Natural killer cell (primary cell): Measurements from ENCODE around the gene TESK1. TPM values are rescaled to one million over a fixed set of nuclear protein-coding genes. Genes with fewer than 3 reads are reported as not detected.

Experiments used
- ATAC-seq, 3 donors: fragments of 150-1000 bp in 2 of 3; fragments of 200-7000 bp in 1 of 3; cut with Tn5 transposase; 1 replicate in 1 of 3; 2 replicates in 2 of 3; pipeline ENCODE4 v1.10.0; 2021; ENCODE audit warnings: mild to moderate bottlenecking in 2 of 3, moderate library complexity in 2 of 3
- DNase-seq, 2 donors: peaks; one replicate each; pipeline versions ENCODE4 v3.0.0 to v3.0.0-alpha.2; 2013 to 2021; ENCODE audit warnings: mixed read lengths in 1 of 2
- H3K27ac ChIP-seq: one replicate; pipeline ENCODE4 v1.5.1; 2013; ENCODE audit warnings: mild to moderate bottlenecking, low read length
- H3K27me3 ChIP-seq: one replicate; pipeline ENCODE4 v1.6.1; 2013; ENCODE audit warnings: low read length; ENCODE audit not compliant: control insufficient read depth, insufficient read depth
- H3K36me3 ChIP-seq: one replicate; pipeline ENCODE4 v1.6.1; 2013; ENCODE audit warnings: low read length; ENCODE audit not compliant: control insufficient read depth, insufficient read depth
- H3K4me1 ChIP-seq: one replicate; pipeline ENCODE4 v1.6.1; 2013; ENCODE audit warnings: low read length; ENCODE audit not compliant: control insufficient read depth, insufficient read depth
- H3K4me3 ChIP-seq: one replicate; pipeline ENCODE4 v1.5.1; 2013; ENCODE audit warnings: low read length
- H3K9me3 ChIP-seq: one replicate; pipeline ENCODE4 v1.6.1; 2013; ENCODE audit warnings: low read length; ENCODE audit not compliant: control insufficient read depth, insufficient read depth
- H3K27ac Mint-ChIP-seq, 2 donors: one replicate each; pipeline ENCODE4 v1.8.0; 2022; ENCODE audit warnings: mild to moderate bottlenecking in 2 of 2, mixed read lengths in 2 of 2, moderate library complexity in 1 of 2
- H3K27me3 Mint-ChIP-seq, 2 donors: one replicate each; pipeline ENCODE4 v1.8.0; 2022; ENCODE audit warnings: low read depth in 2 of 2, mixed read lengths in 2 of 2
- H3K36me3 Mint-ChIP-seq: one replicate; pipeline ENCODE4 v1.8.0; 2022; ENCODE audit warnings: mixed read lengths
- H3K4me1 Mint-ChIP-seq, 2 donors: one replicate each; pipeline ENCODE4 v1.8.0; 2022; ENCODE audit warnings: mixed read lengths in 2 of 2
- H3K4me3 Mint-ChIP-seq: one replicate; pipeline ENCODE4 v1.8.0; 2022; ENCODE audit warnings: mild to moderate bottlenecking, moderate library complexity, mixed read lengths
- H3K9me3 Mint-ChIP-seq, 2 donors: one replicate each; pipeline ENCODE4 v1.8.0; 2022; ENCODE audit warnings: mixed read lengths in 2 of 2
- WGBS: methylation state at CpG from one replicate; pipeline ENCODE4 v1.1.7; 2013; ENCODE audit warnings: missing lambda C conversion rate; ENCODE audit not compliant: insufficient coverage; 5-methylcytosine and 5-hydroxymethylcytosine counted together
- intact Hi-C: fragments of 100-400 bp; cut with micrococcal nuclease; formaldehyde crosslinking; loops from one replicate; pipeline ENCODE4 v1.14.2; 2022
- total RNA-seq, 4 donors: library from RNA; stranded (reverse); fragments of 120-200 nt in 1 of 4; gene quantifications; one replicate each; pipeline versions ENCODE4 v1.2.3 to v1.2.4, GENCODE V29; 2013 to 2022
- TF ChIP-seq, protein P1 (sequence below): fragments of 200-600 bp; IDR thresholded peaks from one replicate; pipeline ENCODE4 v1.8.0; 2022; ENCODE audit warnings: antibody characterized with exemption

The TESK1 gene
- total RNA-seq, 3 donors from 2014 or later (not counting 1 experiment from before 2014, with no cell fraction given) = 40.7 to 72.5 (median 47.5) TPM

DNA sequence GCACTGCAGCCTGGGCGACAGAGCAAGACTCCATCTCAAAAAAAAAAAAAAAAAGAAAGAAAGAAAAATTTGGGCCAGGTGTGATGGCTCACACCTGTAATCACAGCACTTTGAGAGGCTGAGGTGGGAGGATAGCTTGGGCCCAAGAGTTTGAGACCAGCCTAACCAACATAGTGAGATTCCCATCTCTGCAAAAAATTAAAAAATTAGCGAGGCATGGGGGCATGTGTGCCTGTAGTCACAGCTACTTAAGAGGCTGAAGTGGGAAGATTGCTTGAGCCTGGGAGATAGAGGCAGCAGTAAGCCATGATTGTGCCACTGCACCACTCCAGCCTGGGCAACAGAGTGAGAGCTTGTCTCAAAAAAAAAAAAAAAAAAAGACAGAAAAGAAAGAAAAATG lies 48.5 kb downstream of the TESK1 start:
- TF ChIP-seq, protein P1, sequence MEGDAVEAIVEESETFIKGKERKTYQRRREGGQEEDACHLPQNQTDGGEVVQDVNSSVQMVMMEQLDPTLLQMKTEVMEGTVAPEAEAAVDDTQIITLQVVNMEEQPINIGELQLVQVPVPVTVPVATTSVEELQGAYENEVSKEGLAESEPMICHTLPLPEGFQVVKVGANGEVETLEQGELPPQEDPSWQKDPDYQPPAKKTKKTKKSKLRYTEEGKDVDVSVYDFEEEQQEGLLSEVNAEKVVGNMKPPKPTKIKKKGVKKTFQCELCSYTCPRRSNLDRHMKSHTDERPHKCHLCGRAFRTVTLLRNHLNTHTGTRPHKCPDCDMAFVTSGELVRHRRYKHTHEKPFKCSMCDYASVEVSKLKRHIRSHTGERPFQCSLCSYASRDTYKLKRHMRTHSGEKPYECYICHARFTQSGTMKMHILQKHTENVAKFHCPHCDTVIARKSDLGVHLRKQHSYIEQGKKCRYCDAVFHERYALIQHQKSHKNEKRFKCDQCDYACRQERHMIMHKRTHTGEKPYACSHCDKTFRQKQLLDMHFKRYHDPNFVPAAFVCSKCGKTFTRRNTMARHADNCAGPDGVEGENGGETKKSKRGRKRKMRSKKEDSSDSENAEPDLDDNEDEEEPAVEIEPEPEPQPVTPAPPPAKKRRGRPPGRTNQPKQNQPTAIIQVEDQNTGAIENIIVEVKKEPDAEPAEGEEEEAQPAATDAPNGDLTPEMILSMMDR = no peak
- peaks cover 37 to 41% of the 10 kb centered on the region in 2 donors for H3K4me1 Mint-ChIP-seq

DNA sequence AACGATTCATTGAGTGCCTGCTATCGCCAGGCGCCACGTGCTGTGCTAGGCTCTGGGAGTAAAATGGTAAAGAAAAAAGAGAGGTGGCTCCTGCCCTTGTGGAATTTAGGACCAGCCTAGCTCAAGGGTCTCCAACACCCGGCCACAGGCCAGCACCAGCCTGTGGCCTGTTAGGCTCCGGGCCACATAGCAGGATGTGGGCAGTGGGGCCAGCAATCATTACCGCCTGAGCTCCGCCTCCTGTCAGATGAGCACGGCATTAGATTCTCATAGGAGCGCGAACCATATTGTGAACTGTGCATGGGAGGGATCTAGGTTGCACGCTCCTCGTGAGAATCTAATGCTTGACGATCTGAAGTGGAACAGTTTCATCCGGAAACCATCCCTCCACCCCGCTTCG lies 51.3 kb downstream of the TESK1 start:
- no peak for ATAC-seq
- WGBS = 49% methylated on average over 17 of the region's 17 CpGs
- Histone ChIP-seq H3K4me1 (peaks cover 53% of the 10 kb centered on the region), H3K27ac (peak overlapping the region; percentile 99), H3K9me3 (no peaks in the 10 kb centered on the region), H3K4me3 (no peak overlapping the region), H3K36me3 (peaks cover 13% of the 10 kb centered on the region), H3K27me3 (no peaks in the 10 kb centered on the region)
- DNase-seq = peak in 1 of 2 donors; percentile 45
- Mint-ChIP-seq H3K27me3 (peaks cover 3 to 8% of the 10 kb centered on the region in 2 donors), H3K4me1 (peaks cover 44 to 55% of the 10 kb centered on the region in 2 donors), H3K9me3 (no peaks in the 10 kb centered on the region), H3K4me3 (peak overlapping the region; percentile 97), H3K36me3 (peaks cover 6% of the 10 kb centered on the region), H3K27ac (peak overlapping the region; percentile 95 to 100)
- TF ChIP-seq, protein P1 = no peak
- intact Hi-C loops = no loop called here

More for the DNA sequence above, 48.5 kb downstream of the TESK1 start:
- H3K4me3 Mint-ChIP-seq = no peak overlapping the region
- peak overlapping the region in 1 of 2 donors; percentile 26 for H3K27ac Mint-ChIP-seq
- H3K9me3 Mint-ChIP-seq = no peaks in the 10 kb centered on the region
- Histone ChIP-seq H3K36me3 (no peaks in the 10 kb centered on the region), H3K4me1 (peaks cover 54% of the 10 kb centered on the region), H3K27ac (no peak overlapping the region), H3K4me3 (no peak overlapping the region), H3K9me3 (no peaks in the 10 kb centered on the region), H3K27me3 (no peaks in the 10 kb centered on the region)
- DNase-seq (no peak), ATAC-seq (no peak)
- WGBS = 100% methylated on average over 1 of the region's 2 CpGs
- peaks cover 6% of the 10 kb centered on the region for H3K36me3 Mint-ChIP-seq
- intact Hi-C loops = no loop called here
- peaks cover 3 to 8% of the 10 kb centered on the region in 2 donors for H3K27me3 Mint-ChIP-seq

DNA sequence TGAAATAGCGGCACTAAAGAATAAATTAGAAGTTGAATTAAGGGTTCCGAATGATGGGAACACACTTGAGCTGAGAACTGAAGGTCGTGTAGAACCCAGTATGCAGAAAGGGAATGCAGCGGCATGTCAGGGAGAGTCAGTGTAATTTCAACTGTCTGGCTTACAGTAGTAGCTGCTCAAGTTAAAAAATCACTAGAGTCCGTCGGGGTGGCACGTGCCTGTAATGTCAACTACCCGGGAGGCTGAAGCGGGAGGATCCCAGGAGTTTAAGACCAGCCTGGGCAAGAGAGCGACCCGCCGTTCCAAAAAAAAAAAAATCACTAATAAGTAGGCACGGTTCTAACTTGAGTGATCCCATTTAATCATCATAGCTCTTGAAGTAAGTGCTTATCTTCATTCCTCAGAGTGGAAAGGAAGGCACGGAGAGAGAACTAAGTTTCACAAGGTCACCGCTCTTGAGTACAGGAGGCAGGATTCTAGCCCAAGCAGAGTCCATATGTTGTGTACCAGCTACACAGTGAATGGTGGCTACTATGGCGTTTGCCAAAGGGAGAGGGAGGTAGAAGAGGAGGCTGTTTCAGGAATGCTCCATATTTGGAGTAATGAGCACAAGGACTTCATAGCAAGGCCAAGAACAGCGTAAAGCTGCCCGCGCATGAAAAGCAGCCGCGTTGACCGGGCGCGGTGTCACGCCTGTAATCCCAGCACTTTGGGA lies 51.9 kb downstream of the TESK1 start:
- no peaks in the 10 kb centered on the region for H3K27me3 ChIP-seq
- intact Hi-C loops = loop anchor here (1.0 kb wide), 1 partner anchor 10 kb away; no protein-coding TSS in a partner anchor
- Mint-ChIP-seq H3K4me1 (peaks cover 49 to 60% of the 10 kb centered on the region in 2 donors), H3K36me3 (peaks cover 6% of the 10 kb centered on the region), H3K27ac (peak overlapping the region; percentile 95 to 100), H3K9me3 (no peaks in the 10 kb centered on the region), H3K4me3 (peak overlapping the region; percentile 97), H3K27me3 (peaks cover 3 to 8% of the 10 kb centered on the region in 2 donors)
- H3K9me3 ChIP-seq = no peaks in the 10 kb centered on the region
- peaks cover 13% of the 10 kb centered on the region for H3K36me3 ChIP-seq
- 45% methylated on average over 22 of the region's 25 CpGs for WGBS
- DNase-seq (peak in 1 of 2 donors; percentile 46), ATAC-seq (no peak)
- peaks cover 57% of the 10 kb centered on the region for H3K4me1 ChIP-seq
- peak overlapping the region; percentile 82 for H3K4me3 ChIP-seq
- TF ChIP-seq, protein P1 = no peak
- H3K27ac ChIP-seq = peak overlapping the region; percentile 99
